ENCODE data around the gene SRPK2. TPM values are rescaled to one million over a fixed set of nuclear protein-coding genes. Genes with fewer than 3 reads are reported as not detected.
"Not testable (repeated sequence)": the region's sequence is repeated elsewhere in the genome, so short reads cannot be mapped to it uniquely, and the experiment has no call there.

The SRPK2 gene
- total RNA-seq, 1 donor from 2014 or later: 45.0 TPM

GRCh38 chr7:105267244-105267643 is 121.5 kb downstream of the SRPK2 start:
- DNase-seq (ENCODE audit: low spot score): no peak

GRCh38 chr7:105264707-105265106 is 124.0 kb downstream of the SRPK2 start:
- no peak for DNase-seq (ENCODE audit: low spot score)

- DNase-seq (ENCODE audit: low spot score): no peak
Observed at GRCh38 chr7:105261689-105262088, 127.0 kb downstream of the SRPK2 start.

- DNase-seq (ENCODE audit: low spot score): not testable (repeated sequence)
Observed at GRCh38 chr7:105260201-105260871, 128.4 kb downstream of the SRPK2 start.

GRCh38 chr7:105258919-105259318 is 129.8 kb downstream of the SRPK2 start:
- DNase-seq (ENCODE audit: low spot score): not testable (repeated sequence)

- no peak for DNase-seq (ENCODE audit: low spot score)
Observed at GRCh38 chr7:105257338-105257737, 131.4 kb downstream of the SRPK2 start.

- no peak for DNase-seq (ENCODE audit: low spot score)
Observed at GRCh38 chr7:105256761-105257231, 131.9 kb downstream of the SRPK2 start.

- no peak for DNase-seq (ENCODE audit: low spot score)
Observed at GRCh38 chr7:105250706-105251105, 138.0 kb downstream of the SRPK2 start.

GRCh38 chr7:105250239-105250638 is 138.5 kb downstream of the SRPK2 start:
- DNase-seq (ENCODE audit: low spot score): no peak

GRCh38 chr7:105249216-105249615 is 139.5 kb downstream of the SRPK2 start:
- no peak for DNase-seq (ENCODE audit: low spot score)

- no peak for DNase-seq (ENCODE audit: low spot score)
Observed at GRCh38 chr7:105246679-105247078, 142.0 kb downstream of the SRPK2 start.

GRCh38 chr7:105246256-105246655 is 142.5 kb downstream of the SRPK2 start:
- no peak for DNase-seq (ENCODE audit: low spot score)

- no peak for DNase-seq (ENCODE audit: low spot score)
Observed at GRCh38 chr7:105245398-105246114, 143.2 kb downstream of the SRPK2 start.

- no peak for DNase-seq (ENCODE audit: low spot score)
Observed at GRCh38 chr7:105244594-105244993, 144.1 kb downstream of the SRPK2 start.

GRCh38 chr7:105241198-105241597 is 147.5 kb downstream of the SRPK2 start:
- DNase-seq (ENCODE audit: low spot score): no peak

GRCh38 chr7:105238198-105238765 is 150.4 kb downstream of the SRPK2 start:
- no peak for DNase-seq (ENCODE audit: low spot score)

GRCh38 chr7:105234886-105235285 is 153.8 kb downstream of the SRPK2 start:
- DNase-seq (ENCODE audit: low spot score): no peak

- not testable (repeated sequence) for DNase-seq (ENCODE audit: low spot score)
Observed at GRCh38 chr7:105232829-105233291, 155.9 kb downstream of the SRPK2 start.

GRCh38 chr7:105230486-105230885 is 158.2 kb downstream of the SRPK2 start:
- no peak for DNase-seq (ENCODE audit: low spot score)

GRCh38 chr7:105229641-105230040 is 159.1 kb downstream of the SRPK2 start:
- DNase-seq (ENCODE audit: low spot score): no peak

GRCh38 chr7:105228555-105228954 is 160.2 kb downstream of the SRPK2 start:
- no peak for DNase-seq (ENCODE audit: low spot score)

GRCh38 chr7:105227391-105227790 is 161.3 kb downstream of the SRPK2 start:
- no peak for DNase-seq (ENCODE audit: low spot score)

Measured in mucosa of gallbladder (tissue), 1 donor.